NCI-H526 treated with DMSO at 0.1 percent for 48 hours (cell line): ENCODE data around the gene SUMF2.
"Not testable (repeated sequence)": the region's sequence is repeated elsewhere in the genome, so short reads cannot be mapped to it uniquely, and the experiment has no call there.

Source experiments
- DNase-seq: peaks from one replicate; lab custom pipeline; 2025; lab: John Stamatoyannopoulos, UW

Gene SUMF2

GRCh38 chr7:56106108-56107073 is 42.3 kb downstream of the SUMF2 start, which contains the start of gene CHCHD2:
Gene CHCHD2, minus strand, starts transcription at chr7:56106476. Its CDS starts 63 bp downstream, at chr7:56106413.
- peak; percentile 98 for DNase-seq

DNA sequence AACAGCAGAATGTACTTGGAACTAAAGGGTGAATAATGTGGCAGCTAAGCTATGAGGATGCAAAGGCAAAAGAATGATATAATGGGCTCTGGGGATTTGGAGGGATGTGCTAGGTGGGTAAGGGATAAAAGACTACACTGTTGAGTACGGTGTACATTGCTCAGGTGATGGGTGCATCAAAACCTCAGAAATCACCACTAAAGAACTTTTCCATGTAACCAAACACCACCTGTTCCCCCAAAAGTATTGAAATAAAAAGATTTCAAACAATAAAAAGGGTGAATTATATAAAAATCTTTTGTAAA is 43.8 kb downstream of the SUMF2 start:
- DNase-seq = no peak

GRCh38 chr7:56110611-56111010 is 46.5 kb downstream of the SUMF2 start:
- no peak for DNase-seq

GRCh38 chr7:56112244-56112643 is 48.2 kb downstream of the SUMF2 start:
- DNase-seq = not testable (repeated sequence)

DNA sequence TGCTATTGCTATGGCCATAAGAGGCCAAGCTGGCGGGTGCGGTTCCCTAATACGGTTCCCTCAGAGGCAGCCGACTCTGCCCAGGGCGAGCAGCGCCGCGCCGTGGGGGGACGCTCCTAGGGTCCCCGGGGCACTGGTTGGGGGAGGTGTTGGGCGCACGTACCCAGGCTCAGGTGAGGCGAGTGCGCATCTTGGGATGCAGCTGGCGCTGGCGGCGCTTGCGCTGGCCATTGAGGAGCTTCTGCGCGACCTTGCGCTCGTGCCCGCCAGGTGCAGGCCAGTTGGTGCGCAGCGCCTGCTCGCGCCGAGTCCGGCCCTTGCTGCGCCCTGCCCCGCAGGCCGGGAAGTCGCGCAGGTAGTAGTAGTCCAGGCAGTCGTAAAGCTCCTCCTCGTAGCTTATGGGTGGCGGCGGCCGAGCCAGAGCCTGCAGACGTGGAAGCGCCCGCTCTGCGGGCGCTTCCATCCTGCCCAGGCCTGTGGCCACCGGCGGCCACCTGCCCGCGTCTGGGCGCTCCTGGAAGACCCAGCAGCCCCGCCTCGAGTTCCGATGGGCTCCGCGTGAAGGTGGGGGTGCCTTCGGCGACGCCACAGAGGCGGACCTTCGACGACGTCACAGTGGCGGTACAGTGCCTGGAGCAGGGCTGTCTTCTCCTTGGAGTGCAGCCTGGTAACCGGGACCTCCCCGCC is 51.9 kb downstream of the SUMF2 start, which contains the start of gene NUPR2:
TSS of gene NUPR2 (minus strand) at position 566 of the 687 bp plus-strand sequence. CDS start at position 463, 103 bp downstream.
- DNase-seq = no peak

DNA sequence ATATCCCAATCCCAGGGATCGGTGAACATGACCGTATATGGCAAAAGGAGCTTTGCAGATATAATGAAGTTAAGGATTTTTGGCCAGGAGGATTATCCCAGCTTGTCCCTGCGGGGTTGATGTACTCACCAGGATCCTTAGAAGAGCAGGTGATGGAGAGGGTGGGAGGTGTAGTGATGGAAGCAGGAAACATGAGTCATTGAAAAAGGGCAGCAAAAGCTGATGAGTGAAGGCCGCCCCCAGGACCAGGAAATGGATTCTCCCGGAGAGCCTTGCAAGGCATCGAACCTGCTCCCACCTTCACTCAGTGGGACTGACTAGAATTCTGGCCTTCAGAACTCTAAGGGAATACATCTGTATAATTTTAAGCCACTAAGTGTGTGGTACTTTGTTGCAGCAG is 57.4 kb downstream of the SUMF2 start:
- DNase-seq = no peak

DNA sequence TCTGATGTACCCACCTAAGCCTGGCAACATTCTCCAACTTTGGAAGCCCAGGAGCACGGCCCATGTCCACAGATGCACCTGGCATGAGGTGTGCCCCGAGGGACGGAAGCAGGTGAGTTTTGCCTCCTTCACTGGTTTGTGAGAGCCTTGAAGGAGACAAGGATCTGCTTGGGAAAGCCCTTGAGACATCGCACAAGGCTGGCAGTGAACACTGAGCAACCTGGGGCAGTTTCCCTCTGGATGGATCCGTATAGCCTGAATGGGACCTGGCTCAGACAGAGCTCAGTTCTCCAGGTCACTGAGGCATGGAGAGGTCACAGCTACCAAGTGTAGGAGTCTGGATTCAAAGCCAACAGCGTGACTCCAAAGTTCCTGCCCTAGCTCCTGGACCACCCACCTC is 60.9 kb downstream of the SUMF2 start:
- no peak for DNase-seq

DNA sequence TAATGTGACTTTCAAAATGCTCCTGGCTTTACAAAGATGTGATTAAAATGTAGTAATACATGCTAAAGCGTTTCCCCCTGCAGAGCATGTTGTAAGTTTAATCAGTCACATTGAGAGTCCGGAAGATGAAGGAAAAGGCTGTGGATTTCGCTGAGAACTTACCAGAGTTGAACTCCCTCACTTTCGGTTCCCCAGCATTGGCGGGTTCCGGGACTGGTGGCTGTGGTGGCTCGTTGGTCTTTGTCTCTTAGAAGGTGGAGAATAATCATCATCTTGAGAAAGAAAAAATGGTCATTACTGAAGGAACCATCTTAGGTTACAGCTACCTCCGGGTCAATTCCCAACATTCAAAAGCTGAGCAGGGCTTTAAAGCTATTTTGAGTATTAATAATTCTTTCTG is 61.7 kb downstream of the SUMF2 start:
- no peak for DNase-seq

GRCh38 chr7:56127241-56127975 is 63.3 kb downstream of the SUMF2 start:
- DNase-seq = no peak
